WTC11 (cell line): ENCODE data around the gene ST3GAL6. TPM values are rescaled to one million over a fixed set of nuclear protein-coding genes. Genes with fewer than 3 reads are reported as not detected.

Source experiments
- ATAC-seq: fragments of 200-7000 bp; cut with Tn5 transposase; 2 replicates; pipeline ENCODE4 v1.10.0; 2021; ENCODE audit warnings: mild to moderate bottlenecking, moderate library complexity
- CTCF ChIA-PET: fragments of 300-600 bp; sonication (Branson Sonifier 250); formaldehyde crosslinking; loops from one replicate; lab custom pipeline; 2021; ENCODE audit warnings: antibody characterized with exemption; lab: Charles Lee
- POLR2A ChIA-PET: fragments of 350-600 bp; sonication (Branson Sonifier 250); formaldehyde crosslinking; loops from one replicate; lab custom pipeline; 2021; ENCODE audit warnings: antibody characterized with exemption; lab: Charles Lee
- DNase-seq: peaks from one replicate; pipeline ENCODE4 v3.0.0; 2021; ENCODE audit warnings: low spot score
- H3K27ac Mint-ChIP-seq: 2 replicates; pipeline ENCODE4 v1.8.0; 2021; ENCODE audit warnings: mixed read lengths
- H3K27me3 Mint-ChIP-seq: 2 replicates; pipeline ENCODE4 v1.8.0; 2021; ENCODE audit warnings: low read depth, mild to moderate bottlenecking, moderate library complexity, mixed read lengths
- H3K36me3 Mint-ChIP-seq: 2 replicates; pipeline ENCODE4 v1.8.0; 2021; ENCODE audit warnings: mixed read lengths
- H3K4me1 Mint-ChIP-seq: 2 replicates; pipeline ENCODE4 v1.8.0; 2022; ENCODE audit warnings: mixed read lengths
- H3K4me3 Mint-ChIP-seq: 2 replicates; pipeline ENCODE4 v1.8.0; 2021; ENCODE audit warnings: mild to moderate bottlenecking, moderate library complexity, mixed read lengths
- H3K9me3 Mint-ChIP-seq: 2 replicates; pipeline ENCODE4 v1.8.0; 2021; ENCODE audit warnings: mixed read lengths
- ATF3 ChIP-seq: sonication (generic); formaldehyde crosslinking; conservative IDR thresholded peaks from 2 replicates; pipeline ENCODE4 v1.8.1; 2022; ENCODE audit warnings: mild to moderate bottlenecking, missing genetic modification reagents
- ATF6 ChIP-seq: sonication (generic); formaldehyde crosslinking; IDR thresholded peaks from 2 replicates; pipeline ENCODE4 v1.8.1; 2023; ENCODE audit warnings: mild to moderate bottlenecking, missing genetic modification reagents
- CBFB ChIP-seq: sonication (generic); formaldehyde crosslinking; IDR thresholded peaks from 2 replicates; pipeline ENCODE4 v1.8.1; 2022; ENCODE audit warnings: mild to moderate bottlenecking, low read depth, missing genetic modification reagents
- CDX4 ChIP-seq: fragments of 250-450 bp; sonication (Bioruptor Pico); IDR thresholded peaks from 2 replicates; pipeline ENCODE4 v1.9.0; 2021; ENCODE audit warnings: moderate library complexity, mild to moderate bottlenecking, inconsistent platforms, borderline replicate concordance
- CREM ChIP-seq: sonication (generic); formaldehyde crosslinking; IDR thresholded peaks from 2 replicates; pipeline ENCODE4 v1.8.1; 2022; ENCODE audit warnings: mild to moderate bottlenecking, missing genetic modification reagents, moderate library complexity
- ESRRA ChIP-seq: sonication (generic); formaldehyde crosslinking; IDR thresholded peaks from 2 replicates; pipeline ENCODE4 v1.8.1; 2022; ENCODE audit warnings: mild to moderate bottlenecking, missing genetic modification reagents, borderline replicate concordance
- FOXP1 ChIP-seq: sonication (generic); formaldehyde crosslinking; IDR thresholded peaks from 2 replicates; pipeline ENCODE4 v1.8.0; 2022; ENCODE audit warnings: missing genetic modification reagents, mild to moderate bottlenecking, moderate library complexity, borderline replicate concordance
- FOXP4 ChIP-seq: sonication (generic); formaldehyde crosslinking; IDR thresholded peaks from 2 replicates; pipeline ENCODE4 v1.8.0; 2022; ENCODE audit warnings: mild to moderate bottlenecking, missing genetic modification reagents
- GABPB1 ChIP-seq: sonication (generic); formaldehyde crosslinking; IDR thresholded peaks from 2 replicates; pipeline ENCODE4 v1.8.1; 2023; ENCODE audit warnings: mild to moderate bottlenecking, missing genetic modification reagents
- GRHL2 ChIP-seq: fragments of 250-450 bp; sonication (Bioruptor Pico); IDR thresholded peaks from 2 replicates; pipeline ENCODE4 v1.8.0; 2022; ENCODE audit warnings: mild to moderate bottlenecking, moderate library complexity; ENCODE audit not compliant: insufficient replicate concordance, severe bottlenecking
- GTF2I ChIP-seq: fragments of 250-450 bp; sonication (Bioruptor Pico); conservative IDR thresholded peaks from 2 replicates; pipeline ENCODE4 v1.4.0; 2021; ENCODE audit warnings: mild to moderate bottlenecking
- MAX ChIP-seq: sonication (generic); formaldehyde crosslinking; IDR thresholded peaks from 2 replicates; pipeline ENCODE4 v1.8.0; 2022; ENCODE audit warnings: mild to moderate bottlenecking, missing genetic modification reagents
- SMAD3 ChIP-seq: sonication (generic); formaldehyde crosslinking; IDR thresholded peaks from 2 replicates; pipeline ENCODE4 v1.8.0; 2022; ENCODE audit warnings: missing genetic modification reagents, mild to moderate bottlenecking, borderline replicate concordance
- SOX15 ChIP-seq: fragments of 250-450 bp; sonication (Bioruptor Pico); IDR thresholded peaks from 2 replicates; pipeline ENCODE4 v1.9.0; 2021; ENCODE audit warnings: mild to moderate bottlenecking
- STAT6 ChIP-seq: sonication (generic); formaldehyde crosslinking; conservative IDR thresholded peaks from 2 replicates; pipeline ENCODE4 v1.8.1; 2023; ENCODE audit warnings: mild to moderate bottlenecking, low read depth, missing genetic modification reagents, moderate library complexity
- ZNF219 ChIP-seq: sonication (generic); formaldehyde crosslinking; IDR thresholded peaks from 2 replicates; pipeline ENCODE4 v1.8.0; 2023; ENCODE audit warnings: missing genetic modification reagents, mild to moderate bottlenecking, borderline replicate concordance
- ZNF281 ChIP-seq: sonication (generic); formaldehyde crosslinking; IDR thresholded peaks from 2 replicates; pipeline ENCODE4 v1.8.0; 2023; ENCODE audit warnings: mild to moderate bottlenecking, missing genetic modification reagents
- ZNF396 ChIP-seq: fragments of 250-450 bp; sonication (Bioruptor Pico); IDR thresholded peaks from 2 replicates; pipeline ENCODE4 v1.8.0; 2021; ENCODE audit warnings: mild to moderate bottlenecking, moderate library complexity, borderline replicate concordance
- ZNF423 ChIP-seq: fragments of 250-450 bp; sonication (Bioruptor Pico); IDR thresholded peaks from 2 replicates; pipeline ENCODE4 v2.1.2; 2022; ENCODE audit warnings: mild to moderate bottlenecking, moderate library complexity
- ZNF512 ChIP-seq: sonication (generic); formaldehyde crosslinking; IDR thresholded peaks from 2 replicates; pipeline ENCODE4 v1.8.1; 2022; ENCODE audit warnings: missing genetic modification reagents, borderline replicate concordance
- ZNF671 ChIP-seq: fragments of 250-450 bp; sonication (Bioruptor Pico); IDR thresholded peaks from 2 replicates; pipeline ENCODE4 v1.8.0; 2021; ENCODE audit warnings: mild to moderate bottlenecking
- ZSCAN18 ChIP-seq: fragments of 250-450 bp; sonication (Bioruptor Pico); IDR thresholded peaks from 2 replicates; pipeline ENCODE4 v2.1.2; 2022; ENCODE audit warnings: mild to moderate bottlenecking, moderate library complexity
- total RNA-seq: library from RNA; stranded (reverse); gene quantifications from 3 replicates; pipeline ENCODE4 v1.2.3, GENCODE V29; 2021

Gene ST3GAL6
- total RNA-seq, 1 experiment from 2014 or later, result 8.1 TPM

GRCh38 chr3:98824256-98824655, 61.1 kb downstream of the ST3GAL6 start:
- TF ChIP-seq FOXP1 (CRISPR knock-in tag) (no peak), SOX15 (no peak), ATF6 (CRISPR knock-in tag) (no peak), FOXP4 (CRISPR knock-in tag) (no peak), ZNF512 (CRISPR knock-in tag) (no peak), SMAD3 (CRISPR knock-in tag) (no peak), ZNF396 (CRISPR knock-in tag) (no peak), GTF2I (CRISPR knock-in tag) (no peak), CREM (CRISPR knock-in tag) (no peak), ATF3 (CRISPR knock-in tag) (no peak), CDX4 (no peak), ZNF219 (CRISPR knock-in tag) (no peak), ESRRA (no peak), GABPB1 (CRISPR knock-in tag) (no peak), MAX (CRISPR knock-in tag) (no peak)
- peak; percentile 76 for ATAC-seq
- Mint-ChIP-seq H3K4me3 (no peak overlapping the region), H3K9me3 (peaks cover under 1% of the 10 kb centered on the region), H3K4me1 (peaks cover 5% of the 10 kb centered on the region), H3K27ac (0 out of 2 replicates have a peak overlapping the region, but pooled peaks have one; percentile 6), H3K36me3 (peaks cover 9% of the 10 kb centered on the region), H3K27me3 (no peaks in the 10 kb centered on the region)
- CTCF ChIA-PET, result interaction anchor here (0.7 to 2.4 kb wide), 4 partner anchors 77 to 174 kb away, joined by 3 to 9 read pairs (median 4); partner anchors contain the start of gene DCBLD2
- POLR2A ChIA-PET, result no interaction called here
- DNase-seq, result no peak

GRCh38 chr3:98826126-98826525, 63.0 kb downstream of the ST3GAL6 start:
- TF ChIP-seq ZNF671 (CRISPR knock-in tag) (no peak), ZNF423 (no peak), GRHL2 (no peak), CBFB (no peak), ZNF281 (no peak), STAT6 (no peak), ZSCAN18 (CRISPR knock-in tag) (no peak)
- ChIA-PET POLR2A (no interaction called here), CTCF (interaction anchor here (1.3 to 2.2 kb wide), 2 partner anchors 9 to 168 kb away, joined by 5 to 13 read pairs; no protein-coding TSS in a partner anchor)
- ATAC-seq, result no peak
- H3K36me3 Mint-ChIP-seq, result peaks cover 18% of the 10 kb centered on the region
- H3K4me1 Mint-ChIP-seq, result peaks cover 5% of the 10 kb centered on the region
- no peak for DNase-seq
- no peaks in the 10 kb centered on the region for H3K27me3 Mint-ChIP-seq
- H3K27ac Mint-ChIP-seq, result no peak overlapping the region; the same call in 1 of the 2 replicates
- H3K9me3 Mint-ChIP-seq, result peaks cover 19% of the 10 kb centered on the region
- no peak overlapping the region for H3K4me3 Mint-ChIP-seq
